HG03520 (cell line): ENCODE results near the gene MYH7B.

Experiments
- ATAC-seq: cut with Tn5 transposase; IDR thresholded peaks from one replicate; pipeline ENCODE4 v1.9.1; 2021; ENCODE audit warnings: mild to moderate bottlenecking, moderate library complexity; ENCODE audit not compliant: unreplicated experiment

MYH7B gene

GRCh38 chr20:34974246-34974645 is 18.6 kb downstream of the MYH7B start:
- ATAC-seq, result no peak

GRCh38 chr20:34976286-34976685 is 20.6 kb downstream of the MYH7B start:
- ATAC-seq, result no peak

GRCh38 chr20:34977365-34978091 is 21.9 kb downstream of the MYH7B start:
- no peak for ATAC-seq

GRCh38 chr20:34978092-34978744 is 22.6 kb downstream of the MYH7B start:
- ATAC-seq, result no peak

- no peak for ATAC-seq
These were observed 23.9 kb downstream of the MYH7B start for GRCh38 chr20:34979366-34980153.

- no peak for ATAC-seq
These were observed 25.0 kb downstream of the MYH7B start for GRCh38 chr20:34980543-34981233.

- ATAC-seq, result no peak
These were observed 26.8 kb downstream of the MYH7B start for GRCh38 chr20:34982270-34983088.

- no peak for ATAC-seq
These were observed 27.6 kb downstream of the MYH7B start for GRCh38 chr20:34983089-34983820.

- ATAC-seq, result no peak
These were observed 28.5 kb downstream of the MYH7B start for GRCh38 chr20:34983995-34984735.

- no peak for ATAC-seq
These were observed 29.1 kb downstream of the MYH7B start for GRCh38 chr20:34984756-34985261.

GRCh38 chr20:34985461-34986310 is 30.0 kb downstream of the MYH7B start:
- ATAC-seq, result no peak

- ATAC-seq, result no peak
These were observed 30.9 kb downstream of the MYH7B start for GRCh38 chr20:34986311-34987287.

GRCh38 chr20:34987288-34988190 is 31.9 kb downstream of the MYH7B start:
- ATAC-seq, result no peak

- ATAC-seq, result no peak
These were observed 32.5 kb downstream of the MYH7B start for GRCh38 chr20:34988191-34988540.

GRCh38 chr20:34989118-34989517 is 33.5 kb downstream of the MYH7B start:
- no peak for ATAC-seq

- ATAC-seq, result no peak
These were observed 34.0 kb downstream of the MYH7B start for GRCh38 chr20:34989670-34990069.
